NCI-H510A (cell line): Measurements from ENCODE around the gene TEX52.
"Not testable (repeated sequence)": the region's sequence is repeated elsewhere in the genome, so short reads cannot be mapped to it uniquely, and the experiment has no call there.

Experiments
- DNase-seq: peaks from one replicate; lab custom pipeline; 2025; lab: John Stamatoyannopoulos, UW

TEX52 gene

DNA sequence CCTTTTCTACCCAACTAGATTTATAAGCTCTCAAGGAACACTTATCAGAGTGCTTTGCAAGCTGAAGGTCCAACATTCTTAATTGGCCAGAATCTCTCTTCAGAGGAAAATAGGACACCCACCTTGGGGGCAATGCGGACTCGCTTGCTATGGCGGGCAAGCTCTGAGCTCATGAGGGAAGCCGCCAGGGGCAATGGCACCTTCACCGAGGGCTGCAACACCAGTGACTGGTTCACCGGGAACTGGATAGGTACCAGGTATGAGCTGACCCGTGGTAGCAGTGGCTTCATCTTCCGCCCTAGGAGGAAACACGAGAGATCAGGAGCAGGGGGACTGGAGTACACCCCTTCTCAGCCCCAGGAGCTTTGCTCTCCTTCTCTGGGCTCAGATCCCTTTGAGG is 7.4 kb upstream of the TEX52 start:
- no peak for DNase-seq

DNA sequence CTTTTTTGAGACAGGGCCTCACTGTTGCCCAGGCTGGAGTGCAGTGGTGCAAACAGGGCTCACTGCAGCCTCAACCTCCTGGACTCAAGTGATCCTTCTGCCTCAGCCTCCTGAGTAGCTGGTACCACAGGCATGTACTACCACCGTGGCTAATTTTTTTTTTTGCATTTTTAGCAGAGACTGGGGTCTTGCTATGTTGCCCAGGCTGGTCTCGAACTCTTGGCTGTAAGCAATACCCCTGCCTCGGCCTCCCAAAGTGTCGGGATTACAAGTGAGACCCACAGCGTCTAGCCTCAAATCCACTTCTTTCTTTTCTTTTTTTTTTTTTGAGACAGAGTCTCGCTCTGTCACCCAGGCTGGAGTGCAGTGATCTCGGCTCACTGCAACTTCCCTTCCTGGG is 6.6 kb upstream of the TEX52 start:
- DNase-seq, result not testable (repeated sequence)

DNA sequence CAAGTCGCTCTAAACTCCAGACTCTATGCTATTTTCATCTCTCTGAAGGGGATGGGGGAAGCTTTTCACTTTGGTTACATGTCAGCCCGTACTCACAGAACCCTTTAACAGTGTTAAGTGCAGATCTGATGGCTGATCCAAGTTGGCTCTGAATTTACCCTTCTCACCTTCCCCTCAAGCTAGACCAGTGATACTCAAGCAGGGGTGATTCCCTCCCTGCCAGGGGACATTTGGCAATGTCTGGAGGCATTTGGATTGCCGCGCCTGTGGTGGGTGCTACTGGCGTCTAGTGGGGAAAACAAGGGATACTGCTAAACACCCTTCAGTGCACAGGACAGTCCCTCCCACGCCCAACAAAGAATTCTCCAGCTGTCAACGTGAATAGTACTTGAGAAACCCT is 6.0 kb upstream of the TEX52 start:
- no peak for DNase-seq

DNA sequence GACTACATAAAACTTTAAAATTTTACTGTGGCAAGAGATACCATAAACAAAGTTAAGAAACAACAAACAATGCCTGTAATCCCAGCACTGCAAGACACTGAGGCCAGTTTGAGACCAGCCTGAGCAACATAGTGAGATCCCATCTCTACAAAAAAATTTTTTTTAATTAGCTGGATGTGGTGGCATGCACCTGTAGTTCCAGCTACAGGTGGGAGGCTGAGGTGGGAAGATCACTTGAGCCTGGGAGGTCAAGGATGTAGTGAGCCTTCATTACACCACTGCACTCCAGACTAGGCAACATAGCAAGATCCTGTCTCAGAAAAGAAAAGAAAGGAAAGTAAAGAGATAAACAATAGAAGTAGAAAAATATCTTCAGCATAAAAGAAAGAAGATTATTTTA is 3.3 kb upstream of the TEX52 start:
- no peak for DNase-seq

DNA sequence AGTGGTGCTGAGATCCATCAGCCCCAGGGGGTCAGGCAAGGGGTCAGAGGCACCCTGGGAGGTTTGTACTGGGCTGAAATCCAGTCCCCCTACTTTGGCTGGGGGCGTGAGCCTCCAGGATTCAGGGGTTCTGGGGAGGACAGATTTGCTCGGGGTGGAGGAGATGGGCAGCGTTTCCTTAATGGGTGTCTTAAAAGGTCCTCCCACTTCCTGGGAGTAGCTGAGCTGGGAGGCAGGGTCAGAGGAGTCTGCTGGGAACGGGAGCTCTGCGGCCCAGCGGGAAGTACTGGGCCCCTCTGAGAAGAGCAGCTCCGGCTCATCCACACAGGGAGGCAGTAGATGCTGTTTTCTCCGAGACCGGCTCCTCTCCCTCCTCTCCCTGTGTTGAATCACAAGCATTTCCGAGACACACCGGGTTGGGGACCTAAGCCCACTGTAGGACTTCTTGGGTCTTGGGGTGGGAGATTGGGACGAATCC is 2.1 kb upstream of the TEX52 start:
- DNase-seq, result no peak

DNA sequence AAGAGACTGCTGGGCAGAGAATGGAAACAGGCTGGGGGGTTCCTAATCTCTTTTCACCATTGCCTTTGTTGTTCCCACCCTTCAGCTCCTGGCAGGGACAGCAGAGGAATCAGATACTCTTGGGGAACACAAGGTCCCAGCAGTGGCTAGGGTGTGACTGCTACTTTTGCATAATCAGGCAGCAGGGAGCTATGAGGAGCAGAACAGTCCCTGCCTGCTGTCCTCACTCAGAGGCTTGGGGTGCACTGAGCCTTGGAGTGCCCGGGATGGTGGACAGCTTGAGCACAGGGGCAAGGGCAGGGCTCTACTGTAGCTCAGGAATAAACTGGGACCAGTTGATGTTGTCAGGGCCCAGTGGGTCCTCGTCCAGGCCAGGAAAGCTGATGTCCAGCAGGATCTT is 1.5 kb upstream of the TEX52 start:
- DNase-seq, result no peak

DNA sequence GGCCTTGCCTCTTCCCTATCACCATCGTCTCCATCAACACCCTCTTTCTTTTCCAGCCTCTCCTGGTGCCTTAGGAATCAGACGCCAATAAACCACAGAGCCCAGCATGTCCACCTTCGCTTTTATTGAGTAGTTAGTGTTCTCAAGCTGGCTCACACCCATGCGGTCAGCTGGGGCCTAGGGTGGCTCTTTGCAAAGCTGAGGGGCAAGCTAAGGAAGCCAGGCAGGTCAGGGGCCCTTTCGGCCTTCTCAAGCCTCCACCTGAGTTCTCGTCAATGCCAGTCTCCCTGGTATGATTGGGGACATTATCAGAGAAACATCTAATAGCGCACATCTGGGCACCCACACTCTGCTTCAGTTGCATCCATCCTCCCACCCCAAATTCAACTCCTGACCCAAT is 737 bp upstream of the TEX52 start:
- DNase-seq, result no peak

DNA sequence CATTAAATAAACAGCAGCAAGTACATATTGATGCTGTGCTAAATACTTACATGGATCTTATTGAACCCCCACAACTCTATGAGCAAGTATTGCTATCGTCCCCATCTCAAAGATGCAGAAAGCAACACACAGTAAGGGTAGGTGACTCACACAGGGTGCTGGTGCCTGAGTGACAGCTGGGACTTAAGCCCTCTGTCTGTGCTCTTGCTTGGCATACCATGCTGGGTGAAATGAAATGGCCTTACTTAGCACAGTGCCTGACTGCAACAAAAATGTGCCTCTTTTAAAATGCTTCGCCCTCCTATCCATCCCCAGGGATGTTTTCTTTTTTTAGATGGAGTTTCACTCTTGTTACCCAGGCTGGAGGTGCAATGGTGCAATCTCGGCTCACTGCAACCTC is 788 bp downstream of the TEX52 start:
- DNase-seq, result no peak

DNA sequence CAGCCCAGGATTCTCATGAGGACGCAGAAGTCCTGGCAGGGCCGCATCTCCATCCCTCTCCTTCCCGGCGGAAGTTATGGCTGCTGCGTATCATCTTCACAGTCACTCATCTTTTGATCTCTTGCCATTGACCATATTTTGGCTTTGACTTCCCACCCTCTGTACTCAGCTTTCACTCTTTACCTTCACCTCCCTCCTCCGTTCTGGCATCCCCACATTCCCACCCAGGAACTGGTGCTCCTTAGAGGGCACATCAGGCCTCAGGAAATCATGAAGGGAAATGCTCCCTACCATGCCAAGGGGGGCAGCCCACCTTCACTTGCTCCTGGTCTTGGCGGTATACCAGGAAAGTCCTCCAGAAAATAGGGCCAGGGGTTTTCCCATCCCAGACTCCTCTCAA is 1.3 kb downstream of the TEX52 start:
- DNase-seq, result no peak

DNA sequence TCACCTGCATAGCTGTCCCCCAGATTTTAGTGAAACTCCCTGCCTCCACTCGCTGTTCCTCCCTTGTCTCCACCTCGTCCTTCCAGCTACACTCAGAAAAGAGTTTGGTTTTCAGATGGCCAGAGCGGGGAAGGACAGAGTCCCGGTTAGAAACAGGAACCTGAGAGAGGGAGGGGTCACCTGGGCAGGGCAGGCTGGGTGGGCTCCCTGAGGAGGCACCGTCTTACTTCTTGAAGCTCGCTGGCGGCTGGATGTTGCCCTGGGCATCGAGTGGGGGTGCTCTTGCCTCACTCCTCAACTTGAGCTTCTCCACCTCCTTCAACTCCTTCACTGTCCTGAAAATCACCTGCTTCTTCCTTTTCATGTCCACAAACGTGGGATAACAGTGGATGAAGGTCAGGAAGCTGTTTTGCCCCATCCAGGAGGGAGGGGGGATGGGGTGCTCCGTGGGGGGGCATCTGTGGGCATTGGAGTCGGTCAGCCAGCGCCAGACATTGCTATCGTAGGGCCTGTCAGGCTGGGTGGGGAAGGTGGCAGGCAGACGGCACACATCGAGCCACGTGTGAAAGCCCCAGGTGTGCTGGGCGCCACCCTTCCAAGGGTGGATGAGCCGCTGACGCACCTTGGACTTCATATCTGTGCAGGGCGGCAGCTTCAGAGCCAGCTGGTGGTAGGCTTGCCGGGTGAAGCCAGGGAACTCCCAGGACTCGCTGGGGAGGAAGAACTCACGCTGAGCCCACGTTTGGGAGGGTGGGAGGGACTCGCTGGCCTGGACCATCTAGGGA is 2.0 kb downstream of the TEX52 start:
- no peak for DNase-seq

DNA sequence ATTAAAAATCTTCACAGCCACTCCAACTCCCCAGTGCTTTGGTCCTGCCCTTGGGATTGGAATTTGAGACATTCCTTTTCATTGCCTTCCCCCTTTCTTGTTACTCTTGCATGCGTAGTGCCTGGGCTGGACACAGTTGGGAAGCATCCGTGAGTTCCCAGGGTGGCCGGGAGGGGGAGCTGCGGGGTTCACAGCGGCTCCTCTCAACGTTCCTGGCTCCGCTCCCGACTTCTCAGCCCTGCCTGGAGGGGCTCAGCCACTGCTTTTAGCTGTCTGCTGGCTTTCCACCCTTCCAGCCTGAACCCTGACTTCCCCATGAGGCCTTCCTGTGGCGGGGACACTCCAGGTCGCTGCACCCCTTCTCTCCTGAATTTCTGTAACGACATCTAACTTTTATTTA is 3.2 kb downstream of the TEX52 start:
- DNase-seq, result peak; percentile 27

DNA sequence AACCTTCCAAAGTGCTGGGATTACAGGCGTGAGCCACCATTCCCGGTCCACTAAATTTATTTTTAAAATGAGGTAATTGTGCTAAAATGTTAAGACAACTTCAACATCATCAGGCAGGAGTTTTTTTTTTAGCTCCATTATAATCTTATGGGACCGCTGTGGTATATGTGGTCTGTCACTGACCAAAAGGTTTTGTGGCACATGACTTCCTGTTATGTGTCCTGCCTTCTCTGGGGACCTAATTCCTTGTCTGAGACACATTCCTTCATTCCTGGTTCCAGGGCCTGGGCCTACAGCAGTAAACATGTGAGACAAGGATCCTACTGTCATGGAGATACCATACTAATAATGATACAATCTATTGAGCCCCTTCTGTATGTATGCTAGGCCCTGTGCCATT is 4.9 kb downstream of the TEX52 start:
- no peak for DNase-seq

DNA sequence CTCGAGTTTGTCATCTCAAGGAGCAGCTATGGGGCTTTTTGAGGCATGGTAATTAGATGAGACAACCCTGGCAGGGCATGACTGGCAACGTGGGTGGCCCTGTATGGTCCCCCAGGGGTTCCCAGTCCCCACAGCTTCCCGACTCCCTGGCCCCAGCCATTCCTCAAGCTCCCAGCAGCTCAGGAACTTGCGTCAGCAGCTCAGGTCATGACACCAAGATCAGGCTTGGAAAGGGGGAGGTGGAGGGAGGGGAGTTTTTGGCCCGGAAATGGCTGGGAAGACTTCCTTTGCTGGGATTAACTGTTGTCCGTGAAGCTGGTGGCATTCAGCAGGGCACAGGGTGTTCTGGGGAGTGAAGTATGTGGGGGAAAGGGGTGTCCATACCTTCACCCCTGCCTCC is 11.6 kb downstream of the TEX52 start:
- DNase-seq, result no peak

DNA sequence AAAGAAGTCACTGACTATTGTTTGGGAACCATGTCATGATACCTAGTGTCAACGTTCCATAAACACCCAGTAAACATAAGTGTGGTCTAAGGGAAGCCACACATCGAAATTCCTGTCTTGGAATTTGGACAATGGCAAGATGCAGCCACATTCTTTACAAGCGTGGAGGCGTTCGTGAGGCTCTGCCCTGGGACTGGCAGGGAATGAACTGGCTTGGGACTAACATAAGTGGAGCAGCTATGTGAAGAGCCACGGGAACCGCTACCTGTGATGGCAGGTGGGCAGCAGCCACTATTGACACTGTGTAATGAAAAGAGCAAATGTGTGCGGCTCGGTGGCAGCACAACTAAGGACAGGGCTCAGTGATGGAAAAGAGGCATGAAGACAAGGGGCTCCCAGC is 12.1 kb downstream of the TEX52 start:
- DNase-seq, result no peak

DNA sequence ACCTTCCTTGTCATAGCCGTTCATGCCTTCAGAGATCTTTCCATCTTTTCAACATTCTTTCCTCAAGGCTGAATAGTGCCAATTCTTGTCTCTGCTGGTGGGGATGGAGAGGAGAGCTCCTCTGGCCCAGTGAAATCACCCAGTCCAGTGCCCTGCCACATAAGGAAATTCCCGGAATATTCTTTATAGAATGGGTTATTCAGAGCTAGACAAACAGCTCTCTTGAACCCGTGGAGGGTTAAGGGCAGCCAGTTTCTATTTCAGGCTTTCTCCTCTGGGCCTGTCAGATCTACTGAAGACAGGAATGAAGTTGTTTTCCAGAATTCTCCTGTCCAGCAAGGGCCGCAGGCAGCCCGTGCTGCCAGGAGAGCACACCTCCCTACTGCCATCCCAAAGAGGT is 13.9 kb downstream of the TEX52 start:
- no peak for DNase-seq

DNA sequence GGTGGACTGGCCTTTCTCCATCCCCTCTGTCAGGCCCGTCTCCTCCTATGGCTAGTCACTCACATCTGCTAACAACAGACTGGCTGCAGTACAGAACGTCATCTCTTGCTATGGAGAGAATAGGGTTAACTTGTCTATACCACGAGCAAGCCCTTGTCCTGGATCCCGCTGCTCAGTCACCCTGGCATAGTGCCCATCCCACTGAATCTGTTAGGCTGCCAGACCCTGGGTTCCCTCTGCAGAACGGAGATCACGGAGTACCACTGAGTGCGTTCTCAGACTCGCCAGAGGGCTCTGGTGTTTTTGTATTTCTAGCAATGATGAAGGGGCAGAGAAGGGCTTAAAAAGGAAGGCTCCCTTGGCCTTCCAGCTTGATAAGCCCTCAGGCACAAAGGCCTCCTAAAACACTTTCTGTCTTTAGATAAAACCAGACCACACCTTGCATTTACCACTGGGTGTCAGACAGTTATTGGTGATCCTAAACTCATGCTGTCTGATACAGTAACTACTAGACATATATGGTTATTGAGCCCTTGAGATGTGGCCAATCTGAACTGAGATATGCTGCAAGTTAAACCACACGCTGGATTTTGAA is 15.7 kb downstream of the TEX52 start:
- DNase-seq, result no peak

DNA sequence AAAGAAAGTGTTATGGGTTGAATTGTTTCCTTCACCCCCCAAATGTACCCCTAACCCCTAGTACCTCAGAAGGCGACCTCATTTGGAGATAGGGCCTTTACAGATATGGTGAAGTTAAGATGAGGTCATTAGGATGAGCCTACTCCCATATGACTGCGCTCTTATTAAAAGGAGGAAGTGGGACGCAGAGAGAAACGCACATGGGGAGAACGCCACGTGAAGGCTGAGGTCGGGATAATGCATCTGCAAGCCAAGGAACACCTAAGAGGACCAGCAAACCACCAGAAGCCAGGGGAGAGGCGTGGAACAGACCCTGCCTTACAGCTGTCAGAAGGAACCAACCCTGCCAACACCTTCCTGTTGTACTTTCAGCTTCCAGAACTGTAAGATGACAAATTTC is 20.3 kb downstream of the TEX52 start:
- no peak for DNase-seq

DNA sequence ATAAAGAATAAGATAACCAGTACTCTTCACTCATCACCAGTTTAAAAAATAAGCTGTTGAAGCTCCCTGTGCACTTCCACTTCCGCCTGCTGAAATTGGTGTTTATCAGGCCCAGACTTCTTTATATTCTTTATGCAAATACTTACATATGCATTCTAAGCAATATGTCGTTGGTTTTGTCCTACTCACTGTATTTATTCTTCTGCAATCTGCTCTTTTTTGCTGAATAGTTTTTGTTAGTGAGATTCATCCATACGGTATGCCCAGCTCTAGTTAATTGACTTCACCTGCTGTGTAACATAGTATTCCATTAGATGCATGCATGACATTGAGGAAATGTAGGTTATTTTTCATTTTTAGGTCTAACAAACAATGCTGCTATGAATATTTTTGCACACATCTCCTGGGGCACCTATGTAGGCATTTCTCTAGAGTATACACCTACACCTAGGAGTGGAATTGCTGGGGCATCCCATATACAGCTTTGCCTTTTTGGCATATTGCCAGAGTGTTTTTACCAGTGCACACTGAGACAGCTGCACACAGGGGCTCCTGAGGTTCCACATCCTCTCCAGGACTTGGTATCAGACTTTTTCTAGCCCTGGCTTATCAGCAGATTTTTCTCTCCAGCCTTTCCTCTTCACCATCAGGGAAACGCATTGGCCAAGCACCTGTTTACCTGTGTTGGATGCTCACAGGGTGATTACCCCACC is 21.0 kb downstream of the TEX52 start:
- no peak for DNase-seq

DNA sequence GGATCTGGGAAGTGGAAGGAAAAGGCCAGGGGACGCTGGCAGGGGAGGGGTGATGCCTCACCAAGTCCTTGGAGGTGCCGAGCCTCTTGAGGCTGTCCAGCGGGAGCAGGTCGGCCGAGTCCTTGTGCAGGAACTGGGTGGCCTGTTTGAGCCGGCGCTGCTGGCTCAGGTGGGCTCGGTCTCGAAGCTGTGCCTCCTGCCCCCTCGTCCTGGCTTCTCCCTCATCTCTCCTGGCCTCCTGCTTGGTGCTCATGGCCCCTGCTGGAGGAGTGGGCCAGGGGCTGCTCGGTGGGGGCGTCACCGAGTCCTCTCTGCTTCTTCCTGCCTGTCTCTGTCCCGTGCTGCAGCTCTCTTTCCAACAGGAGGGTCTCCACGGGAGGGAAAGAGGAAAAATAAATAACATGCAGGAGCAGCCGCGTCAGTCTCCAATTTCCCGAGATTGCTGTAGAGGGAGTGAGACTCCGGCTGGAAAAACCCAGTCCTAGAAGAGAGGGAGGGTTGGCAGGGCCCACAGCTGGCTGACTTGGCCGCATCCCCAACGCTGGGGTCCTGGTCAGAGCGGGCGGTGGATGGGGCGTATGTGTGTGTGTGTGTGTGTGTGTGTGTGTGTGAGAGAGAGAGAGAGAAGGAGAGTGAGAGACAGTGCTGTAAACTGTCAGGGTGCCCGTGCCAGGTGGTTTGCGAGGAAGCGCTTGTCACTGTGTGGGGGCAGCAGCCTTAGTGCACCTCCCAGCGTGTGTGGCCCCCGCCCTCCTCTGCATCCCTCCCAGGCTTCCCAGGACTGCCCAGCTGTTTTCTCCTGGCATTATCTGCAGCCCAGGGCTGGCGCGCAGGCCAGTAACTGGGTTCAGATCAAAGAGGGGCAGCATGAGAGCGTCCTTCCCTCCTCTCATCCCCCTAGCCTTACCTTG is 22.0 kb downstream of the TEX52 start, which contains the start of gene NRIP2:
Gene NRIP2, minus strand, starts transcription at position 455 of the 911 bp plus-strand sequence. Its CDS starts 52 bp downstream, at position 403.
- DNase-seq, result no peak

DNA sequence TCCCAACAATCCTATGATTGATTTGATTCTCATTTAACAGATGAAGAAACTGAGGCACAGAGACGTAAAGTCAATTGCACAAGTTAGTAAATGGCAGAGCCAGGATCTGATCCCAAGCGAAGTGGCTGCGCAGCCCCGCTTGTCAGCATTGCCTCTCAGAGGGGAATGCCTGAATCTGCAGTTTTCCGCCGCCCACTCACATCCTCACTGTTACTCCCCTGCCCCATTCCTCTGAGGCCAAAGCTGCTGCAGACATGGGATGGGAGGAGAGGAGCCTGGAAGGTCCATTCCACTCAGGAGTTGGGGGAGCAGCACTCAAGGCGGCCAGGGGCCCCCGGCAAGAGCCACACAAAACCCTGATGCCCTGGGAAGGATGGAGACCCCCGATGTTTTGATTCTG is 23.0 kb downstream of the TEX52 start:
- DNase-seq, result no peak

DNA sequence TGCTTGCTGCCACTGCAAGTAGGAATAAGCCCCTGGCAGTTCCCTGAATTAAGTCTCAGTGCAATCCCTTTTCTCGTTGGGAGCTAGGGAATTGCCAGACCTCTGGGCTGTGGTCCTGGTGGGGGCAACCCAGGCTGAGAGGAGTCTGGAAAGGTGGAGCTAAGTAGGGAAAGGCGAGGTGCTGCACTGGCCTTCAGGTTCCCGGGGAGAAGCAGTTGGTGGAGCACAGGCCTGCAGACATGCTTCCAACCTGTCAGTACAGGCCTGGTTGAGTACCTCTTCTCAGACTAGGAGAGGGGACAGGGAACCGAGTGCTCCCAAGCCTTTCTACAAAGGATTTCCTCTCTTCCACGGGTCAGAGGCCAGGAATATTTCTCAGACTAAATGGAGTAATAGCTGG is 23.5 kb downstream of the TEX52 start:
- no peak for DNase-seq

DNA sequence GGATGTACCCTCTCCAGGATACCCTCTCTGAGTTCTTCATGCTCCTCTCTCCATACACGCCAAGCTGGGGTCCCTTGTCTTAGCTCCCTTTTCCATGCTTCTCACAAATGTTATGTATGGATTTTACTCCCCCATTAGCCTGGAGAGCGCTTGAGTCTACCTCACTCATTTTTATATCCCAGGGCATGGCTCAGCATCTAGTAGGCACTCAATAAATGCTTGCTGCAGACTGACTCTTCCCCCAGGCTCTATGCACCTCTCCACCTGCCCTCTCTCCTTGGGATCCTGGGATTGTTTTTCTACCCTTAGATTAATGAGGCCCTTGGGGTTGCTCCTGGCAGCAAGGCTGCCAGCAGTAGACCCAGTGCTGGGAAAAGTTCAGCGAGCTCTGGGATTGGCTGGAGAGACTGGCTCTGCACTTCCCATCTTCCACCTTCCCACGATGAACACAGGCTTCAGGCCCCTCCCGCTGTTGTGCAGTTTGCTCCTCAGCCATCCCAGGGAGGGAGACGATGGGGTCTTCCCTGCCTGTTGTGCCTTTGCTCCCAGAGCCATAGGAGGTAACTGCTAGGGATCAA is 24.2 kb downstream of the TEX52 start:
- no peak for DNase-seq
